ENCODE data around the gene CAND2. TPM values are rescaled to one million over a fixed set of nuclear protein-coding genes. Genes with fewer than 3 reads are reported as not detected.

The CAND2 gene
- total and polyA plus RNA-seq, 2 of the 8 experiments (the other 6 are each of a cell fraction or from before 2014, with no cell fraction given) = 8.7 TPM

GRCh38 chr3:12879191-12879815, 82.8 kb downstream of the CAND2 start (continued):
- TF ChIP-seq CBX8 (IDR thresholded peaks at IDR 0.05; ENCODE audit: borderline replicate concordance, low read depth, low read length) = no peak

Measured in H1 (cell line).